ENCODE measurements around the gene IRF5.

- no peak for TF ChIP-seq CTCF (IDR thresholded peaks at IDR 0.05)
- no peak for TF ChIP-seq IRF2 (CRISPR knock-in tag; IDR thresholded peaks at IDR 0.05; ENCODE audit: borderline replicate concordance, low read depth)
- no peak for TF ChIP-seq ZNF281 (CRISPR knock-in tag; IDR thresholded peaks at IDR 0.05)
- TF ChIP-seq MAX (CRISPR knock-in tag; IDR thresholded peaks at IDR 0.05): no peak
- TF ChIP-seq E2F5 (CRISPR knock-in tag; IDR thresholded peaks at IDR 0.05): no peak
- no peak for TF ChIP-seq USF2 (CRISPR knock-in tag; IDR thresholded peaks at IDR 0.05)
- TF ChIP-seq ETV6 (CRISPR knock-in tag; IDR thresholded peaks at IDR 0.05): no peak
- TF ChIP-seq FOXJ3 (CRISPR knock-in tag; IDR thresholded peaks at IDR 0.05; ENCODE audit: borderline replicate concordance): no peak
- no peak for TF ChIP-seq FOXP4 (CRISPR knock-in tag; IDR thresholded peaks at IDR 0.05)
- no peak for TF ChIP-seq CREM (CRISPR knock-in tag; IDR thresholded peaks at IDR 0.05)
- no peak for TF ChIP-seq TCF7 (CRISPR knock-in tag; IDR thresholded peaks at IDR 0.05; ENCODE audit: low read depth)
- TF ChIP-seq NR1H2 (CRISPR knock-in tag; IDR thresholded peaks at IDR 0.05): no peak
Observed at GRCh38 chr7:128899392-128899791, 38.3 kb upstream of the IRF5 start.
